Esophagus muscularis mucosa (tissue), 4 donors: ENCODE results near the gene AJM1. TPM values are rescaled to one million over a fixed set of nuclear protein-coding genes. Genes with fewer than 3 reads are reported as not detected.
"Not testable (repeated sequence)": the region's sequence is repeated elsewhere in the genome, so short reads cannot be mapped to it uniquely, and the experiment has no call there.

ENCODE experiments used
- DNase-seq: peaks from one replicate; pipeline ENCODE4 v3.0.0-alpha.2; 2017; ENCODE audit errors: extremely low spot score
- H3K27ac ChIP-seq, 4 donors: fragments of 200-600 bp; sonication (generic); replicated peaks in 1 of 4; 1 replicate in 3 of 4; 2 replicates in 1 of 4; pipeline ENCODE4 v1.5.1; 2016 to 2019; ENCODE audit warnings: mild to moderate bottlenecking in 1 of 4
- H3K27me3 ChIP-seq, 4 donors: fragments of 200-600 bp; sonication (generic); one replicate each; pipeline versions ENCODE4 v1.5.1 to v1.6.0; 2016 to 2019
- H3K36me3 ChIP-seq, 4 donors: fragments of 200-600 bp; sonication (generic); one replicate each; pipeline ENCODE4 v1.5.1; 2016 to 2019
- H3K4me1 ChIP-seq, 4 donors: fragments of 200-600 bp; sonication (generic); one replicate each; pipeline ENCODE4 v1.5.1; 2016 to 2019
- H3K4me3 ChIP-seq, 4 donors: fragments of 200-600 bp; sonication (generic); 1 replicate in 2 of 4; 2 replicates in 2 of 4; pipeline ENCODE4 v1.5.1; 2016 to 2019; ENCODE audit warnings: mild to moderate bottlenecking in 4 of 4, moderate library complexity in 1 of 4
- H3K9me3 ChIP-seq, 4 donors: fragments of 200-600 bp; sonication (generic); 1 replicate in 3 of 4; 2 replicates in 1 of 4; pipeline ENCODE4 v1.5.1; 2016 to 2019
- CTCF ChIP-seq, 3 experiments: fragments of 200-600 bp in 2 of 3; fragments of 450-650 bp in 1 of 3; sonication (generic) in 2 of 3; IDR thresholded peaks; one replicate each; pipeline ENCODE4 v1.5.1; 2017 to 2019; ENCODE audit warnings: antibody characterized with exemption in 3 of 3, mild to moderate bottlenecking in 2 of 3, moderate library complexity in 1 of 3
- EP300 ChIP-seq: sonication (generic); formaldehyde crosslinking; IDR thresholded peaks from one replicate; pipeline ENCODE4 v1.6.1; 2017; ENCODE audit warnings: antibody characterized with exemption
- POLR2A ChIP-seq: fragments of 450-650 bp; IDR thresholded peaks from one replicate; pipeline ENCODE4 v1.6.1; 2017; ENCODE audit warnings: antibody characterized with exemption, moderate library complexity, mild to moderate bottlenecking, low read depth
- POLR2AphosphoS5 ChIP-seq, 2 donors: sonication (generic); formaldehyde crosslinking; IDR thresholded peaks; one replicate each; pipeline ENCODE4 v1.6.1; 2017; ENCODE audit warnings: antibody characterized with exemption in 2 of 2
- WGBS: methylation state at CpG from one replicate; pipeline ENCODE4 v1.1.5; 2018; 5-methylcytosine and 5-hydroxymethylcytosine counted together
- intact Hi-C: fragments of 100-400 bp; cut with DNase I; formaldehyde crosslinking; loops from one replicate; pipeline ENCODE4 v1.15.1; 2023
- total RNA-seq, 4 donors: library from RNA; depleted of rRNA; stranded (reverse); fragments of >200 nt; gene quantifications; one replicate each; pipeline versions ENCODE4 v1.1.0 to v1.2.1, GENCODE V29; 2016

Gene AJM1
- total RNA-seq, 4 donors from 2014 or later, result 3.3 to 14.0 (median 11.4) TPM

DNA sequence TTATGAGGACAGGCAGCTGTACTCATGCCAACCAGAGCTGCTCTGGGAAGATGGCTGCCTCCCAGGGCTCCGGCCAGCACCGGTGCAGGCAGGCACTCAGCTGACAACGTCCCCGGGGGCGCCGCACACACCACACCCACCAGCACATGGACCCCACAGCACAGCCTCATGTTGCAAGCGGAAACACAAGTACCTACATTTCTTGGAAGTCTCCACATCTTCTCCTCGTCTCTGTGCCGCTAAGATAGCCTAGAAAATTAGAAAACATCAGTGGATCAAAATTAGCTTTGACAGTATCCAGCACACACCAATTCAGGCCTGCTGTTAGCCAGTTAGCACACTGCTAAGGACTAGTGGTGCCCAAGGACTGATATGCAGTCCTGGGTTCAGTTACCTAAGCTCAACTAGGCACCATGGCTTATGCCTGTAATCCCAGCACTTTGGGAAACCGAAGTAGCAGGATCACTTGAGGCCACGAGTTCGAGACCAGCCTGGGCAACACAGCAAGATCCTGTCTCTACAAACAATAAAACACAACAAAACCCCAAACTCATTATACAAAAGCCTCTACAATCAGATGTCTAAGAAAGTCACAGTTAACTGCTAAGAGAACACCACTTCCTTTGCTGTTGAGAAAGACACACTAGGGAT lies 21.5 kb downstream of the AJM1 start:
- Histone ChIP-seq H3K4me3 (no peak overlapping the region), H3K9me3 (no peaks in the 10 kb centered on the region), H3K27me3 (no peaks in the 10 kb centered on the region), H3K27ac (no peak overlapping the region), H3K4me1 (peaks cover 33 to 50% (median 38%) of the 10 kb centered on the region in 4 donors), H3K36me3 (peaks cover 26 to 37% (median 36%) of the 10 kb centered on the region in 4 donors)
- WGBS, result 85% methylated on average over 12 of the region's 12 CpGs
- TF ChIP-seq POLR2AphosphoS5 (IDR thresholded peaks at IDR 0.05), result no peak
- TF ChIP-seq CTCF (IDR thresholded peaks at IDR 0.05), result no peak
- TF ChIP-seq POLR2A, result no peak
- intact Hi-C loops, result no loop called here
- DNase-seq, result no peak

- Histone ChIP-seq H3K36me3 (peaks cover 26 to 37% (median 36%) of the 10 kb centered on the region in 4 donors), H3K27me3 (no peaks in the 10 kb centered on the region), H3K27ac (peak overlapping the region; percentile 84 to 95 (median 92)), H3K4me1 (peaks cover 24 to 37% (median 27%) of the 10 kb centered on the region in 4 donors), H3K4me3 (peak overlapping the region; percentile 87 to 99 (median 94)), H3K9me3 (no peaks in the 10 kb centered on the region)
- TF ChIP-seq POLR2A (no peak), EP300 (no peak)
- DNase-seq, result no peak
- intact Hi-C loops, result no loop called here
- 67% methylated on average over 11 of the region's 11 CpGs for WGBS
Measured at GRCh38 chr9:136865041-136865767, 22.9 kb downstream of the AJM1 start.

DNA sequence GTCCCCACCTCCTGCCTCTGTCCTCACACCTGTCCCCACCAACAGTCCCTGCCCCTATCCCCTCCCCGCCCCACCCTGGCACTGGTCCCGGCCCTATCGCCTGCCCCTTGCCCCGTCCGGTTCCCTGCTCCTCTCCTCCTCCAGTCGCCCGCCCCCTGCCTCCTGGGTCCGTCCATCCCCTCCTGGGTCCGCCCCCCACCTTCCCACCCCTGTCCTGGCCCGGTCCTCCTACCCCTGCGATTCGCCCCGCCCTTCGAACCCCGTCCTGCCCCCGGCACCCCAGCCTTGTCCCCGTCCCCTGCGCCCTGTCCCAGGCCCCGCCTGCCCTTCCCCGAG lies 23.5 kb downstream of the AJM1 start:
- Histone ChIP-seq H3K36me3 (peaks cover 26 to 33% (median 32%) of the 10 kb centered on the region in 4 donors), H3K4me3 (peak overlapping the region; percentile 87 to 99 (median 94)), H3K4me1 (peaks cover 24 to 37% (median 27%) of the 10 kb centered on the region in 4 donors), H3K27me3 (no peaks in the 10 kb centered on the region), H3K9me3 (no peaks in the 10 kb centered on the region), H3K27ac (peak overlapping the region; percentile 84 to 95 (median 92))
- DNase-seq, result no peak
- intact Hi-C loops, result no loop called here
- TF ChIP-seq CTCF (IDR thresholded peaks at IDR 0.05), result no peak
- no peak for TF ChIP-seq POLR2A
- TF ChIP-seq POLR2AphosphoS5 (IDR thresholded peaks at IDR 0.05), result no peak
- TF ChIP-seq EP300, result no peak
- 1% methylated on average over 9 of the region's 20 CpGs for WGBS

DNA sequence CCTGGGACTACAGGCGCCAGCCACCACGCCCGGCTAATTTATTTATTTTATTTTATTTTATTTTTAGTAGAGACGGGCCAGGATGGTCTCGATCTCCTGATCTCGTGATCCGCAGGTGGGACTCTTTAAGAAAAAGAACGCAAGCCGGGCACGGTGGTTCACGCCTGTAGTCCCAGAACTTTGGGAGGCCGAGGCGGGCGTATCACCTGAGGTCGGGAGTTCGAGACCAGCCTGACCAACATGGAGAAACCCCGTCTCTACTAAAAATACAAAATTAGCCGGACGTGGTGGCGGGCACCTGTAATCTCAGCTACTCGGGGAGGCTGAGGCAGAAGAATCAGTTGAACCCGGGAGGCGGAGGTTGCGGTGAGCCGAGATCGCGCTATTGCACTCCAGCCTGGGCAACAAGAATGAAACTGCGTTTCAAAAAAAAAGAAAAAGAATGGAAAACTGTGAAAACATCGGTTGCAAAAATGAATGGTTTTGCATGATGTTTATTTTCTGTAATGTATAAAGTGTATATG lies 24.7 kb downstream of the AJM1 start:
- Histone ChIP-seq H3K27ac (peak overlapping the region; percentile 82 to 94 (median 88)), H3K36me3 (peaks cover 19 to 21% (median 20%) of the 10 kb centered on the region in 4 donors), H3K4me1 (peaks cover 24 to 37% (median 27%) of the 10 kb centered on the region in 4 donors), H3K4me3 (peak overlapping the region; percentile 87 to 99 (median 94))
- H3K27me3 ChIP-seq, DNase-seq, H3K9me3 ChIP-seq, intact Hi-C loops: not testable (repeated sequence)
- 85% methylated on average over 29 of the region's 29 CpGs for WGBS

DNA sequence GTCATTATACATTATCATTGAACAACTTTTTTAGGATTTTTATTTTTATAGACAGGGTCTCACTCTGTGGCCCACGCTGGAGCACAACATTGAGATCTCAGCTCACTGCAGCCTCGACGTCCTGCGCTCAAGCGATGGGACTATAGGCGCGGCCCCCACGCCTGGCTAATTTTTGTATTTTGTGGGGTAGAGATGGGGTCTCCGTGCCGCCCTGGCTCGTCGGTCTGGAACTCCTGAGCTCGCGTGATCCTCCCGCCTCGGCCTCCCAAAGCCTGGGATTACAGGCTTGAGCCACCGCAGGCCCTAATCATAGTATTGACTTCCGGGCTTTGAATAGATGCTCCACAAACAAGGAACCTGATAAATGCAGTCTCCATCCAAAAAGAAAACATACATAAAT lies 25.2 kb downstream of the AJM1 start:
- no peak for DNase-seq
- TF ChIP-seq POLR2AphosphoS5 (IDR thresholded peaks at IDR 0.05) (no peak), POLR2A (no peak), CTCF (IDR thresholded peaks at IDR 0.05) (no peak), EP300 (no peak)
- no peak overlapping the region for H3K4me3 ChIP-seq
- no peaks in the 10 kb centered on the region for H3K27me3 ChIP-seq
- 98% methylated on average over 18 of the region's 18 CpGs for WGBS
- H3K9me3 ChIP-seq, result no peaks in the 10 kb centered on the region
- peaks cover 14 to 15% (median 14%) of the 10 kb centered on the region in 4 donors for H3K36me3 ChIP-seq
- peaks cover 24 to 37% (median 27%) of the 10 kb centered on the region in 4 donors for H3K4me1 ChIP-seq
- H3K27ac ChIP-seq, result no peak overlapping the region
- intact Hi-C loops, result no loop called here
